H1 (cell line): ENCODE data around the gene SRRM2. TPM values are rescaled to one million over a fixed set of nuclear protein-coding genes. Genes with fewer than 3 reads are reported as not detected.

ENCODE experiments used
- CTCF ChIA-PET: fragments of 300-600 bp; sonication (Branson Sonifier 250); formaldehyde crosslinking; loops from one replicate; lab custom pipeline; 2021; ENCODE audit not compliant: partially characterized antibody; lab: Charles Lee
- POLR2A ChIA-PET: fragments of 300-600 bp; sonication (Branson Sonifier 250); formaldehyde crosslinking; loops from one replicate; lab custom pipeline; 2021; ENCODE audit warnings: inconsistent platforms; ENCODE audit not compliant: partially characterized antibody; lab: Charles Lee
- DNase-seq, 2 experiments: peaks; one replicate each; pipeline versions ENCODE4 v3.0.0 to v3.0.0-alpha.2; 2010 to 2022; ENCODE audit warnings: low spot score in 2 of 2, low read depth in 1 of 2, mixed read lengths in 1 of 2
- FAIRE-seq: peaks from 2 replicates; lab custom pipeline; 2011; peaks lifted over from hg19 to GRCh38; lab: Jason Lieb, UNC
- H2AFZ ChIP-seq: 2 replicates; pipeline ENCODE4 v1.8.1; 2012; ENCODE audit warnings: low read length, inconsistent platforms
- H2AK5ac ChIP-seq: 2 replicates; pipeline ENCODE4 v1.6.1; 2013; ENCODE audit warnings: low read depth, low read length
- H2BK120ac ChIP-seq: replicated peaks from 2 replicates; pipeline ENCODE3; 2013; ENCODE audit warnings: low read depth, low read length, inconsistent platforms
- H2BK12ac ChIP-seq: 2 replicates; pipeline ENCODE4 v1.6.1; 2013; ENCODE audit warnings: low read depth, low read length
- H2BK15ac ChIP-seq: 2 replicates; pipeline ENCODE4 v1.6.1; 2013; ENCODE audit warnings: low read length
- H2BK20ac ChIP-seq: 2 replicates; pipeline ENCODE4 v1.6.1; 2013; ENCODE audit warnings: low read length
- H2BK5ac ChIP-seq: 2 replicates; pipeline ENCODE4 v1.6.1; 2013; ENCODE audit warnings: low read depth, low read length
- H3K14ac ChIP-seq: 2 replicates; pipeline ENCODE4 v1.6.1; 2013; ENCODE audit warnings: inconsistent platforms; ENCODE audit not compliant: insufficient read length
- H3K18ac ChIP-seq: 2 replicates; pipeline ENCODE4 v1.6.1; 2013; ENCODE audit warnings: low read length; ENCODE audit errors: extremely low read depth
- H3K23ac ChIP-seq: 2 replicates; pipeline ENCODE4 v1.6.1; 2013; ENCODE audit warnings: inconsistent platforms; ENCODE audit not compliant: insufficient read length
- H3K23me2 ChIP-seq: 2 replicates; pipeline ENCODE4 v1.6.1; 2013; ENCODE audit warnings: low read depth, low read length
- H3K27ac ChIP-seq: 2 replicates; pipeline ENCODE4 v1.6.1; 2011; ENCODE audit warnings: low read depth, low read length, inconsistent platforms
- H3K27me3 ChIP-seq, 4 experiments: replicated peaks in 1 of 4; 1 replicate in 1 of 4; 2 replicates in 3 of 4; pipeline versions ENCODE4 v1.6.1 to v1.8.1; 2011 to 2013; ENCODE audit warnings: low read length in 3 of 4, mild to moderate bottlenecking in 3 of 4, inconsistent platforms in 2 of 4, mixed read lengths in 2 of 4, moderate library complexity in 1 of 4; ENCODE audit not compliant: control insufficient read depth in 3 of 4, insufficient read depth in 3 of 4; ENCODE audit errors: extremely low read depth in 1 of 4
- H3K36me3 ChIP-seq, 4 experiments: 2 replicates each; pipeline versions ENCODE4 v1.6.1 to v1.8.1; 2011 to 2013; ENCODE audit warnings: mild to moderate bottlenecking in 4 of 4, low read length in 3 of 4, moderate library complexity in 2 of 4, control low read depth in 1 of 4, inconsistent platforms in 1 of 4; ENCODE audit not compliant: insufficient read depth in 4 of 4, control insufficient read depth in 2 of 4
- H3K4ac ChIP-seq: replicated peaks from 2 replicates; pipeline ENCODE3; 2013; ENCODE audit warnings: low read length, low read depth, mixed read lengths, inconsistent platforms; ENCODE audit not compliant: insufficient read length
- H3K4me1 ChIP-seq, 4 experiments: replicated peaks in 1 of 4; 1 replicate in 1 of 4; 2 replicates in 3 of 4; pipeline versions ENCODE4 v1.6.1 to v1.8.1; 2011 to 2013; ENCODE audit warnings: low read length in 3 of 4, inconsistent platforms in 2 of 4, mixed read lengths in 1 of 4; ENCODE audit not compliant: insufficient read depth in 4 of 4, control insufficient read depth in 3 of 4
- H3K4me2 ChIP-seq, 2 experiments: 2 replicates each; pipeline versions ENCODE4 v1.6.1 to v1.8.1; 2011 to 2013; ENCODE audit warnings: low read depth in 2 of 2, low read length in 2 of 2, control low read depth in 1 of 2, inconsistent platforms in 1 of 2, mild to moderate bottlenecking in 1 of 2; ENCODE audit not compliant: insufficient read depth in 1 of 2
- H3K4me3 ChIP-seq, 4 experiments: fragments of 200-600, 300-600 bp in 1 of 4; sonication (generic), shearing (Covaris generic), sonication (Bioruptor Twin) in 1 of 4; 2 replicates each; pipeline versions ENCODE4 v1.5.1 to v1.8.1; 2011 to 2016; ENCODE audit warnings: low read length in 4 of 4, low read depth in 3 of 4, control low read depth in 2 of 4, inconsistent platforms in 2 of 4, mild to moderate bottlenecking in 2 of 4, mixed read lengths in 1 of 4, moderate library complexity in 1 of 4; ENCODE audit not compliant: insufficient read depth in 2 of 4; ENCODE audit errors: extremely low read depth in 1 of 4
- H3K56ac ChIP-seq: replicated peaks from 2 replicates; pipeline ENCODE3; 2013; ENCODE audit warnings: low read depth, mild to moderate bottlenecking, mixed read lengths, low read length, inconsistent platforms; ENCODE audit not compliant: insufficient read length
- H3K79me1 ChIP-seq: 2 replicates; pipeline ENCODE4 v1.6.1; 2013; ENCODE audit warnings: low read depth, low read length, control low read depth
- H3K79me2 ChIP-seq, 2 experiments: 2 replicates each; pipeline versions ENCODE4 v1.6.1 to v1.8.1; 2012 to 2013; ENCODE audit warnings: low read length in 2 of 2, mild to moderate bottlenecking in 2 of 2, inconsistent platforms in 1 of 2; ENCODE audit not compliant: insufficient read depth in 2 of 2, control insufficient read depth in 1 of 2
- H3K9ac ChIP-seq, 4 experiments: replicated peaks in 1 of 4; 1 replicate in 1 of 4; 2 replicates in 3 of 4; pipeline versions ENCODE4 v1.6.1 to v1.8.1; 2011 to 2013; ENCODE audit warnings: low read depth in 3 of 4, low read length in 3 of 4, control low read depth in 2 of 4, mild to moderate bottlenecking in 2 of 4, moderate library complexity in 2 of 4, inconsistent platforms in 1 of 4; ENCODE audit errors: extremely low read depth in 1 of 4
- H3K9me3 ChIP-seq, 2 experiments: 2 replicates each; pipeline versions ENCODE4 v1.6.1 to v1.8.1; 2012 to 2013; ENCODE audit warnings: mild to moderate bottlenecking in 2 of 2, moderate library complexity in 2 of 2, control low read depth in 1 of 2, inconsistent platforms in 1 of 2, low read depth in 1 of 2, low read length in 1 of 2, mixed read lengths in 1 of 2; ENCODE audit not compliant: insufficient read depth in 2 of 2
- H4K20me1 ChIP-seq, 2 experiments: replicated peaks in 1 of 2; 2 replicates each; pipeline versions ENCODE3 to v1.8.1; 2011 to 2013; ENCODE audit warnings: inconsistent platforms in 2 of 2, low read length in 2 of 2, mild to moderate bottlenecking in 1 of 2; ENCODE audit not compliant: insufficient read depth in 2 of 2, control insufficient read depth in 1 of 2
- H4K5ac ChIP-seq: 2 replicates; pipeline ENCODE4 v1.6.1; 2013; ENCODE audit warnings: low read length, low read depth, mixed read lengths, inconsistent platforms; ENCODE audit not compliant: insufficient read length
- H4K8ac ChIP-seq: 2 replicates; pipeline ENCODE4 v1.8.0; 2013; ENCODE audit warnings: mild to moderate bottlenecking, moderate library complexity, low read length, inconsistent platforms; ENCODE audit not compliant: insufficient read depth; ENCODE audit errors: extremely low read depth
- H4K91ac ChIP-seq: replicated peaks from 2 replicates; pipeline ENCODE3; 2013; ENCODE audit warnings: low read length, mixed read lengths, inconsistent platforms; ENCODE audit not compliant: insufficient read length
- CBX5 ChIP-seq: fragments of 300-800, 300-1000 bp; sonication (generic); IDR thresholded peaks from 2 replicates; pipeline ENCODE4 v1.7.1; 2016; ENCODE audit warnings: antibody characterized with exemption, low read length, low read depth
- EP300 ChIP-seq, 2 experiments: IDR thresholded peaks; 1 replicate in 1 of 2; 2 replicates in 1 of 2; pipeline ENCODE4 v1.6.1; 2011 to 2012; ENCODE audit warnings: low read depth in 2 of 2, low read length in 2 of 2, mild to moderate bottlenecking in 2 of 2, borderline replicate concordance in 1 of 2, inconsistent platforms in 1 of 2, moderate library complexity in 1 of 2
- PHF8 ChIP-seq: fragments of 200-600 bp; sonication (generic); conservative IDR thresholded peaks from 2 replicates; pipeline ENCODE4 v1.7.1; 2012; ENCODE audit warnings: low read depth, mild to moderate bottlenecking, inconsistent platforms, low read length, moderate library complexity
- SIN3A ChIP-seq, 2 experiments: IDR thresholded peaks in 1 of 2; conservative IDR thresholded peaks in 1 of 2; 2 replicates each; pipeline ENCODE4 v1.6.1; 2011 to 2012; ENCODE audit warnings: low read length in 2 of 2, improper control_type of control experiment in 1 of 2, low read depth in 1 of 2, mild to moderate bottlenecking in 1 of 2
- TAF1 ChIP-seq: IDR thresholded peaks from 2 replicates; pipeline ENCODE4 v1.6.1; 2011; ENCODE audit warnings: mild to moderate bottlenecking, low read depth, low read length
- TBP ChIP-seq: IDR thresholded peaks from 2 replicates; pipeline ENCODE4 v1.6.1; 2011; ENCODE audit warnings: low read depth, low read length, improper control_type of control experiment
- WGBS, 2 experiments: shearing (Covaris generic) in 1 of 2; methylation state at CpG; one replicate each; pipeline versions ENCODE4 v1.1.6 to v1.1.7; 2013 to 2015; ENCODE audit warnings: low lambda C conversion rate in 2 of 2, mixed read lengths in 2 of 2, inconsistent platforms in 1 of 2, low coverage in 1 of 2, missing lambda C conversion rate in 1 of 2; ENCODE audit not compliant: insufficient replicate concordance in 2 of 2, insufficient coverage in 1 of 2, insufficient read length in 1 of 2; ENCODE audit errors: extremely low coverage in 1 of 2, missing lambda C conversion rate in 1 of 2; 5-methylcytosine and 5-hydroxymethylcytosine counted together
- polyA plus RNA-seq, 7 experiments: library from polyadenylated mRNA; depleted of rRNA in 3 of 7; stranded (reverse) in 5 of 7; unstranded in 2 of 7; fragments of >200 nt in 5 of 7; fragments of 200-250 nt in 2 of 7; gene quantifications; 1 replicate in 5 of 7; 2 replicates in 1 of 7; 4 replicates in 1 of 7; pipeline versions ENCODE4 v1.2.1 to v1.2.3, GENCODE V29; 2011 to 2013; ENCODE audit warnings: missing spikeins in 2 of 7, mixed read lengths in 2 of 7
- total RNA-seq: library from RNA; stranded (reverse); fragmentation: NEBNext Ultra II Directional; extraction: Animal tissue kit (Norgen Biotek cat#: 25700); gene quantifications from 2 replicates; pipeline ENCODE4 v1.2.1, GENCODE V29; 2021

The SRRM2 gene
- total and polyA plus RNA-seq, 2 of the 8 experiments (the other 6 are each of a cell fraction or from before 2014, with no cell fraction given) = 300 to 579 TPM

GRCh38 chr16:2708290-2708639 is 44.2 kb upstream of the SRRM2 start:
- Histone ChIP-seq H3K18ac (no peak overlapping the region), H2BK5ac (no peak overlapping the region), H4K91ac (no peak overlapping the region), H3K23ac (no peak overlapping the region), H3K79me2 (no peaks in the 10 kb centered on the region), H3K4me1 (no peaks in the 10 kb centered on the region), H3K14ac (no peak overlapping the region), H3K79me1 (no peaks in the 10 kb centered on the region), H3K27ac (no peak overlapping the region), H2BK15ac (no peak overlapping the region), H3K4ac (no peak overlapping the region), H2BK120ac (no peak overlapping the region), H3K4me3 (no peak overlapping the region), H3K23me2 (peaks cover 2% of the 10 kb centered on the region; the same call in 1 of the 2 replicates), H3K56ac (no peak overlapping the region), H2BK12ac (no peak overlapping the region), H2BK20ac (no peak overlapping the region), H3K9ac (no peak overlapping the region), H3K27me3 (no peaks in the 10 kb centered on the region), H3K36me3 (peaks cover 4 to 15% (median 11%) of the 10 kb centered on the region in 4 experiments; a peak in 5 of 8 replicates), H2AK5ac (no peak overlapping the region), H4K5ac (no peak overlapping the region), H3K4me2 (no peak overlapping the region), H4K20me1 (peaks cover 4 to 23% of the 10 kb centered on the region in 2 experiments), H3K9me3 (no peaks in the 10 kb centered on the region), H4K8ac (no peak overlapping the region), H2AFZ (no peak overlapping the region)
- 95% methylated on average over 14 of the region's 14 CpGs; no CpG with 5 or more reads in 1 of the 2 experiments for WGBS, 2 experiments
- ChIA-PET POLR2A (interaction anchor here (0.8 to 3.4 kb wide), 5 partner anchors 9 to 61 kb away, joined by 3 to 9 read pairs (median 4); partner anchors contain the start of genes KCTD5 and PRSS27), CTCF (interaction anchor here (0.6 to 1.8 kb wide), 2 partner anchors 9 to 356 kb away, joined by 3 read pairs; no protein-coding TSS in a partner anchor)
- DNase-seq (no peak), FAIRE-seq (no peak)
- TF ChIP-seq TBP (no peak), EP300 (IDR thresholded peaks at IDR 0.05; ENCODE audit: borderline replicate concordance in 1 of 2, low read depth in 2 of 2, low read length in 2 of 2) (no peak), CBX5 (no peak), TAF1 (no peak), PHF8 (no peak), SIN3A (conservative IDR thresholded peaks at IDR 0.05 in 1 of 2, IDR thresholded peaks at IDR 0.05 in 1 of 2; ENCODE audit: low read depth in 1 of 2, low read length in 2 of 2) (no peak)
